Smooth muscle cell (in vitro differentiated cells): ENCODE data around the gene OR2V1. TPM values are rescaled to one million over a fixed set of nuclear protein-coding genes. Genes with fewer than 3 reads are reported as not detected.

ENCODE experiments used
- DNase-seq: peaks from one replicate; lab custom pipeline; 2025; ENCODE audit not compliant: unreplicated experiment; lab: John Stamatoyannopoulos, UW
- H2AFZ ChIP-seq: fragments of 200-600 bp; sonication (generic); 2 replicates; pipeline ENCODE4 v1.6.0; 2016; ENCODE audit warnings: antibody characterized with exemption, low read depth, mild to moderate bottlenecking
- H3F3A ChIP-seq: fragments of 200-600 bp; sonication (generic); 2 replicates; pipeline ENCODE4 v1.6.0; 2017; ENCODE audit warnings: antibody characterized with exemption, low read depth
- H3K27ac ChIP-seq: fragments of 200-600 bp; sonication (generic); 2 replicates; pipeline ENCODE4 v1.5.1; 2016; ENCODE audit warnings: low read depth, mild to moderate bottlenecking
- H3K27me3 ChIP-seq: fragments of 200-600 bp; sonication (generic); 2 replicates; pipeline ENCODE4 v1.6.1; 2016; ENCODE audit warnings: low read depth, mild to moderate bottlenecking
- H3K36me3 ChIP-seq: fragments of 200-600 bp; sonication (generic); 2 replicates; pipeline ENCODE4 v1.5.1; 2016; ENCODE audit warnings: low read depth
- H3K4me1 ChIP-seq: fragments of 200-600 bp; sonication (generic); 2 replicates; pipeline ENCODE4 v1.5.1; 2016; ENCODE audit warnings: low read depth
- H3K4me2 ChIP-seq: fragments of 200-600 bp; sonication (generic); 2 replicates; pipeline ENCODE4 v1.6.0; 2016; ENCODE audit warnings: mild to moderate bottlenecking
- H3K4me3 ChIP-seq: fragments of 200-600 bp; sonication (generic); 2 replicates; pipeline ENCODE4 v1.5.1; 2016; ENCODE audit warnings: mild to moderate bottlenecking
- H3K79me2 ChIP-seq: fragments of 200-600 bp; sonication (generic); 2 replicates; pipeline ENCODE4 v1.6.0; 2016; ENCODE audit warnings: low read depth, mild to moderate bottlenecking
- H3K9ac ChIP-seq: fragments of 200-600 bp; sonication (generic); 2 replicates; pipeline ENCODE4 v1.6.0; 2016; ENCODE audit warnings: low read depth
- H3K9me3 ChIP-seq: fragments of 200-600 bp; sonication (generic); replicated peaks from 2 replicates; pipeline ENCODE4 v1.5.1; 2016; ENCODE audit warnings: low read depth
- H4K20me1 ChIP-seq: fragments of 200-600 bp; sonication (generic); 2 replicates; pipeline ENCODE4 v1.6.0; 2016; ENCODE audit warnings: low read depth
- WGBS: methylation state at CpG from one replicate; pipeline ENCODE4 v1.1.7; 2016; ENCODE audit warnings: low lambda C conversion rate; 5-methylcytosine and 5-hydroxymethylcytosine counted together
- polyA plus RNA-seq: library from polyadenylated mRNA; unstranded; fragments of >200 nt; fragmentation: Nextera tagmentation; extraction: Ambion mirVana; gene quantifications from 2 replicates; pipeline ENCODE4 v1.2.1, GENCODE V29; 2016
- total RNA-seq: library from RNA; depleted of rRNA; stranded (reverse); fragments of >200 nt; gene quantifications from 2 replicates; pipeline ENCODE4 v1.2.3, GENCODE V29; 2014
- TF ChIP-seq, protein P1 (sequence below): fragments of 200-600 bp; sonication (generic); IDR thresholded peaks from 2 replicates; pipeline ENCODE4 v1.5.1; 2017; ENCODE audit warnings: borderline replicate concordance, mild to moderate bottlenecking, antibody characterized with exemption; ENCODE audit not compliant: insufficient read depth, poor library complexity, severe bottlenecking

The OR2V1 gene
- total and polyA plus RNA-seq, 2 experiments from 2014 or later = not detected

- 92% methylated on average over 8 of the region's 8 CpGs for WGBS
Observed at GRCh38 chr5:181119105-181119504, 11.9 kb downstream of the OR2V1 start.

GRCh38 chr5:181118369-181118768 is 12.6 kb downstream of the OR2V1 start:
- Histone ChIP-seq H3K36me3 (no peaks in the 10 kb centered on the region), H3K9ac (no peak overlapping the region), H3K27me3 (peaks cover 55% of the 10 kb centered on the region), H3K9me3 (no peaks in the 10 kb centered on the region), H3K4me1 (peaks cover 5% of the 10 kb centered on the region), H3K4me2 (no peak overlapping the region), H3K4me3 (no peak overlapping the region), H3F3A (no peaks in the 10 kb centered on the region), H3K27ac (no peak overlapping the region), H2AFZ (no peak overlapping the region), H3K79me2 (no peaks in the 10 kb centered on the region), H4K20me1 (no peaks in the 10 kb centered on the region)
- TF ChIP-seq, protein P1, sequence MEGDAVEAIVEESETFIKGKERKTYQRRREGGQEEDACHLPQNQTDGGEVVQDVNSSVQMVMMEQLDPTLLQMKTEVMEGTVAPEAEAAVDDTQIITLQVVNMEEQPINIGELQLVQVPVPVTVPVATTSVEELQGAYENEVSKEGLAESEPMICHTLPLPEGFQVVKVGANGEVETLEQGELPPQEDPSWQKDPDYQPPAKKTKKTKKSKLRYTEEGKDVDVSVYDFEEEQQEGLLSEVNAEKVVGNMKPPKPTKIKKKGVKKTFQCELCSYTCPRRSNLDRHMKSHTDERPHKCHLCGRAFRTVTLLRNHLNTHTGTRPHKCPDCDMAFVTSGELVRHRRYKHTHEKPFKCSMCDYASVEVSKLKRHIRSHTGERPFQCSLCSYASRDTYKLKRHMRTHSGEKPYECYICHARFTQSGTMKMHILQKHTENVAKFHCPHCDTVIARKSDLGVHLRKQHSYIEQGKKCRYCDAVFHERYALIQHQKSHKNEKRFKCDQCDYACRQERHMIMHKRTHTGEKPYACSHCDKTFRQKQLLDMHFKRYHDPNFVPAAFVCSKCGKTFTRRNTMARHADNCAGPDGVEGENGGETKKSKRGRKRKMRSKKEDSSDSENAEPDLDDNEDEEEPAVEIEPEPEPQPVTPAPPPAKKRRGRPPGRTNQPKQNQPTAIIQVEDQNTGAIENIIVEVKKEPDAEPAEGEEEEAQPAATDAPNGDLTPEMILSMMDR = no peak
- DNase-seq = no peak
- 84% methylated on average over 6 of the region's 6 CpGs for WGBS

More at GRCh38 chr5:181119105-181119504, 11.9 kb downstream of the OR2V1 start:
- Histone ChIP-seq H3K9me3 (no peaks in the 10 kb centered on the region), H3K27ac (no peak overlapping the region), H2AFZ (no peak overlapping the region), H3K79me2 (no peaks in the 10 kb centered on the region), H3F3A (no peaks in the 10 kb centered on the region), H3K4me3 (no peak overlapping the region), H3K9ac (no peak overlapping the region), H3K27me3 (peaks cover 49% of the 10 kb centered on the region), H4K20me1 (no peaks in the 10 kb centered on the region), H3K36me3 (no peaks in the 10 kb centered on the region), H3K4me1 (peaks cover 5% of the 10 kb centered on the region), H3K4me2 (no peak overlapping the region)
- TF ChIP-seq, protein P1 = no peak
- no peak for DNase-seq

GRCh38 chr5:181114844-181115778 is 15.9 kb downstream of the OR2V1 start:
- H3K27ac ChIP-seq = no peak overlapping the region
- H3K4me1 ChIP-seq = peaks cover 5% of the 10 kb centered on the region
- H4K20me1 ChIP-seq = no peaks in the 10 kb centered on the region
- no peak for DNase-seq
- H3F3A ChIP-seq = no peaks in the 10 kb centered on the region
- no peaks in the 10 kb centered on the region for H3K36me3 ChIP-seq
- peak overlapping the region; percentile 66 for H2AFZ ChIP-seq
- peaks cover 76% of the 10 kb centered on the region for H3K27me3 ChIP-seq
- no peaks in the 10 kb centered on the region for H3K79me2 ChIP-seq
- no peaks in the 10 kb centered on the region for H3K9me3 ChIP-seq
- peak overlapping the region; percentile 31 for H3K4me3 ChIP-seq
- peak overlapping the region; percentile 75 for H3K4me2 ChIP-seq
- WGBS = 6% methylated on average over 47 of the region's 47 CpGs
- TF ChIP-seq, protein P1 = no peak
- H3K9ac ChIP-seq = no peak overlapping the region
